ENCODE measurements around the gene CARD11. TPM values are rescaled to one million over a fixed set of nuclear protein-coding genes. Genes with fewer than 3 reads are reported as not detected.

Gene CARD11
- total RNA-seq, 2 experiments from 2014 or later: 98.3 to 103 TPM

DNA sequence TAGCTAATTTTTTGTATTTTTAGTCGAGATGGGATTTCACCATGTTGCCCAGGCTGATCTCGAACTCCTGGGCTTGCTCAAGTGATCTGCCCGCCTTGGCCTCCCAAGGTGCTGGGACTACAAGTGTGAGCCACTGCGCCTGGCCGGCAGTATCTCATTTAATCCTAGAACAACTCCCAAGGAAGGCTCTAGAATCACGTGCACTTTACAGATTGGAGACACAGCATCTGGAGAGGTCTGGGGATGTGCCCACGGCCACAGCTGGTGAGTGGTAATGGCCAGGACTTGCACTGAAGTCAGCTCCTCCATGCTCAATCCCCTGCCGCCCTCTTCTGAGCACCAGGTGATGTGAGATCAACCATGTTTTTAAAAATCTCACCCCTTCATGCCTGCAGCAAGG, 43.1 kb downstream of the CARD11 start:
- H3K27me3 Mint-ChIP-seq: no peaks in the 10 kb centered on the region
- ATAC-seq (no peak), DNase-seq (no peak)
- peaks cover 57% of the 10 kb centered on the region for H3K36me3 Mint-ChIP-seq (ENCODE audit: low read depth)
- intact Hi-C loops (cut with micrococcal nuclease): no loop called here
- peaks cover 20% of the 10 kb centered on the region for H3K4me1 Mint-ChIP-seq (ENCODE audit: low read depth)
- CTCF ChIA-PET: interaction anchor here (0.9 kb wide), 1 partner anchor 10 kb away, joined by 3 read pairs; no protein-coding TSS in a partner anchor
- H3K27ac Mint-ChIP-seq: peak overlapping the region; percentile 20
- POLR2A ChIA-PET: interaction anchor here (1.6 kb wide), 1 partner anchor 10 kb away, joined by 5 read pairs; no protein-coding TSS in a partner anchor
- TF ChIP-seq, protein P1, sequence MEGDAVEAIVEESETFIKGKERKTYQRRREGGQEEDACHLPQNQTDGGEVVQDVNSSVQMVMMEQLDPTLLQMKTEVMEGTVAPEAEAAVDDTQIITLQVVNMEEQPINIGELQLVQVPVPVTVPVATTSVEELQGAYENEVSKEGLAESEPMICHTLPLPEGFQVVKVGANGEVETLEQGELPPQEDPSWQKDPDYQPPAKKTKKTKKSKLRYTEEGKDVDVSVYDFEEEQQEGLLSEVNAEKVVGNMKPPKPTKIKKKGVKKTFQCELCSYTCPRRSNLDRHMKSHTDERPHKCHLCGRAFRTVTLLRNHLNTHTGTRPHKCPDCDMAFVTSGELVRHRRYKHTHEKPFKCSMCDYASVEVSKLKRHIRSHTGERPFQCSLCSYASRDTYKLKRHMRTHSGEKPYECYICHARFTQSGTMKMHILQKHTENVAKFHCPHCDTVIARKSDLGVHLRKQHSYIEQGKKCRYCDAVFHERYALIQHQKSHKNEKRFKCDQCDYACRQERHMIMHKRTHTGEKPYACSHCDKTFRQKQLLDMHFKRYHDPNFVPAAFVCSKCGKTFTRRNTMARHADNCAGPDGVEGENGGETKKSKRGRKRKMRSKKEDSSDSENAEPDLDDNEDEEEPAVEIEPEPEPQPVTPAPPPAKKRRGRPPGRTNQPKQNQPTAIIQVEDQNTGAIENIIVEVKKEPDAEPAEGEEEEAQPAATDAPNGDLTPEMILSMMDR (IDR thresholded peaks at IDR 0.05): no peak
- peaks cover 12% of the 10 kb centered on the region for H3K9me3 Mint-ChIP-seq
- H3K4me3 Mint-ChIP-seq: no peak overlapping the region

DNA sequence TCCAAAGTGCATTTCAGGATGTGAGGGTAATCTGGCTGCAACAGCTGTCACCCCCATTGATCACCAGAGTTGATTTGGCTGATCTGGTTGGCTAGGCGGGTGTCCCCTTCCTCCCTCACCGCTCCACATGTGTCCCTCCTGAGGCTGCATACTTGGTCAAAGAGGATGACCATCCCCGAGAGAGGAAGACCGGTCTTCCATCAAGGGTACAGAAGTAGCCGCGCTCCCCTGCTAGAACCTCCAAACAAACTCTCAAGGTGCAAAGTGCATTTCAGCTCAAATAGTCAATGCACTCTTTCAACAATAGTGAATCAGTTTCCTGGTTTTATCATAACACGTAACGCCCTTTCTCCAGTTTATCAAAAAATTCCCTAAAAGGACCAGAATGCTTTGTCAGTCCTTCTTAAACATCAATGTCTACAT, 44.6 kb downstream of the CARD11 start:
- Mint-ChIP-seq H3K9me3 (peaks cover 22% of the 10 kb centered on the region), H3K27ac (peak overlapping the region; percentile 58), H3K4me1 (ENCODE audit: low read depth) (peaks cover 23% of the 10 kb centered on the region), H3K36me3 (ENCODE audit: low read depth) (peaks cover 71% of the 10 kb centered on the region), H3K27me3 (no peaks in the 10 kb centered on the region), H3K4me3 (no peak overlapping the region)
- no peak for DNase-seq
- TF ChIP-seq, protein P1 (IDR thresholded peaks at IDR 0.05): no peak
- CTCF ChIA-PET: interaction anchor here (0.9 to 1.6 kb wide), 2 partner anchors 9 to 11 kb away, joined by 3 to 4 read pairs; no protein-coding TSS in a partner anchor
- ATAC-seq: no peak
- POLR2A ChIA-PET: interaction anchor here (1.7 kb wide), 1 partner anchor 11 kb away, joined by 9 read pairs; no protein-coding TSS in a partner anchor
- intact Hi-C loops (cut with micrococcal nuclease): no loop called here

DNA sequence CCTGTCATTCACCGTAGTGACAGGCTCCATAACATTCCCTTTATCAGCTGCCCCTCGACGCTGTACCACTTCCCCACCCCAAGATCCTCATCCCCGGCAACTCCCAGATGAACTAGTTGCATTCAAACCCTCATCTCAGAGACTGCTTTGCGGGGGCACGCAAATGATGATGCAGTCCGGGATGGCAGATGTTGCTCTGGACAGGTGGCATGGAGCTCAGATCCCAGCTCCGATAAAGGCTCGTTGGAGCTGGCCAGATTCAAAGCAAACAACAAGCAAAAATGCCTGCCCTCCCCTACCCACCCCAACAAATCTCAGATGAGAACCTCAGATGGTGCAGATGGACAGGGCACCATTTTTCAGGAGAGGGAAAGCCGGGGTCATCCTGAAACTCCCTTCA, 46.7 kb downstream of the CARD11 start:
- H3K4me3 Mint-ChIP-seq: no peak overlapping the region
- peaks cover 25% of the 10 kb centered on the region for H3K9me3 Mint-ChIP-seq
- ATAC-seq (no peak), DNase-seq (no peak)
- H3K36me3 Mint-ChIP-seq (ENCODE audit: low read depth): peaks cover 82% of the 10 kb centered on the region
- ChIA-PET CTCF (interaction anchor here (1.7 kb wide), 1 partner anchor 32 kb away, joined by 5 read pairs; no protein-coding TSS in a partner anchor), POLR2A (interaction anchor here (0.6 to 2.0 kb wide), 3 partner anchors 10 to 75 kb away, joined by 3 to 5 read pairs (median 3); no protein-coding TSS in a partner anchor)
- H3K27ac Mint-ChIP-seq: peak overlapping the region; percentile 23
- intact Hi-C loops (cut with micrococcal nuclease): no loop called here
- H3K4me1 Mint-ChIP-seq (ENCODE audit: low read depth): peaks cover 22% of the 10 kb centered on the region
- TF ChIP-seq, protein P1 (IDR thresholded peaks at IDR 0.05): no peak
- no peaks in the 10 kb centered on the region for H3K27me3 Mint-ChIP-seq

- no peak for DNase-seq
- CTCF ChIA-PET: no interaction called here
- no peaks in the 10 kb centered on the region for H3K27me3 Mint-ChIP-seq
- no peak for ATAC-seq
- H3K9me3 Mint-ChIP-seq: peaks cover 31% of the 10 kb centered on the region
- TF ChIP-seq, protein P1 (IDR thresholded peaks at IDR 0.05): no peak
- POLR2A ChIA-PET: interaction anchor here (0.7 kb wide), 1 partner anchor 1362 kb away, joined by 3 read pairs; no protein-coding TSS in a partner anchor
- peaks cover 84% of the 10 kb centered on the region for H3K36me3 Mint-ChIP-seq (ENCODE audit: low read depth)
- H3K4me3 Mint-ChIP-seq: no peak overlapping the region
- intact Hi-C loops (cut with micrococcal nuclease): no loop called here
- no peak overlapping the region for H3K27ac Mint-ChIP-seq
- H3K4me1 Mint-ChIP-seq (ENCODE audit: low read depth): peaks cover 16% of the 10 kb centered on the region
Observed at GRCh38 chr7:2996141-2996540, 47.5 kb downstream of the CARD11 start.

DNA sequence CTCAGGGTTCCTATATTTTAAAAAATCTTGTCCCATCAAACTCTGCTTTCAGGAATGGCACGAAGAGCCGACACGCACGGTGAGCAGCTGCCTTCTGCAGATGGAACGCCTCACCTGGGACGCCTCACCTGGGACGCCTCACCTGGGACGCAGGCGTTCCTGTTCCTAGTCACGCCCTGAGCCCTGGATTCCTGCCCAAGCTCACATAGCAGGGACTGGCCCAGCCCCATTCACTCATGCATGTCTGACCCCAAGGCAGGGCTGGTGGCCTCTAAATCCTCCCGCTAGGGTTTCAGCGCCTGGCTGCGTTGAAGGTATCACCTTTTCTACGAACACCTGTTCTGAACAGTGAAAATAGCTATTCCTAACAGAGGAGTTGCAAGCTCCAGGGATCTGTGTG, 49.8 kb downstream of the CARD11 start:
- TF ChIP-seq, protein P1 (IDR thresholded peaks at IDR 0.05): no peak
- Mint-ChIP-seq H3K9me3 (peaks cover 37% of the 10 kb centered on the region), H3K27me3 (no peaks in the 10 kb centered on the region), H3K27ac (no peak overlapping the region), H3K36me3 (ENCODE audit: low read depth) (peaks cover 77% of the 10 kb centered on the region), H3K4me3 (no peak overlapping the region), H3K4me1 (ENCODE audit: low read depth) (peaks cover 13% of the 10 kb centered on the region)
- DNase-seq: no peak
- intact Hi-C loops (cut with micrococcal nuclease): no loop called here
- ATAC-seq: no peak
- POLR2A ChIA-PET: no interaction called here
- CTCF ChIA-PET: interaction anchor here (0.9 to 1.5 kb wide), 2 partner anchors 9 to 16 kb away, joined by 3 to 4 read pairs; no protein-coding TSS in a partner anchor
